ENCODE data around the gene PTPRD. TPM values are rescaled to one million over a fixed set of nuclear protein-coding genes. Genes with fewer than 3 reads are reported as not detected.
A peak's percentile ranks its signal among the peaks of the same experiment; 100 is the strongest.

Gene PTPRD
- total RNA-seq, 1 donor: 11.5 TPM

- DNase-seq (ENCODE audit: low read depth): no peak
- no peak for TF ChIP-seq CTCF (IDR thresholded peaks at IDR 0.05; ENCODE audit: insufficient read depth, low read length)
- H3K4me3 ChIP-seq (ENCODE audit: low read depth, low read length): no peak overlapping the region
These were observed 1961.0 kb downstream of the PTPRD start for GRCh38 chr9:8651846-8652215.

DNA sequence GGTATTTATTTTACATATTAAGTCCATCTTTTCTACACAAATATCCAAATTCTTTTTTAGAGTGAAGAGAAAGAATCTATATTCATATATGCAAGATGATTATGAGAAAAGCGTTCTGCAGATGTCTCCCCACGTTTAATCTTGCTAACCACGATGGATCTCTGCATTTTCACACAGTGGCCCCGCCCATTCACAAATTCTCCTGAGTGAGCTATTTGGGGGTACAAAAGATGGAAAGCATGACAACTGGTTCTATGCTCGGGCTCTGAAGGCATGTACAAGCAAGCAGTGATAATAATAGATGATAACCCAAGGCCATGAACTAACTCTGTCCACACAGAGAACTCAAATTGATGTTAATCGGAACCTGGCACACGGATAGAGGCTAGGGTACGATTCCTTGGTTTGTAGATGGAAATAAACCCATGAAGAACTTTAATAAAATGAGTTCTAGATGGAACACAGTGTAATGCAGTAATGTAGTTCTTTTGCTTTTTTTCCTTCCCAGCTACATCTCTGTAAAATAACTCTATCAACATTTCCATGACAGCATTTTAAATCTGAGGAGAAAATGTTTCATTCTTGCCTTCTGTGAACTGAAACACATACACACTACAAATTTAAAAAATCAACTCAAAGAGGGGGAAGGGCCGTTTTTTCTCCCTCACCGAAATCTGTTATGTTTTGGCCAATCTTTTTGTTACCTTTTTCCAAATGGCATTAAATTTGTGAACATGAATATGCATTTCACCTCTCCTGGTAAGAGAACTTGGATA is 1961.5 kb downstream of the PTPRD start:
- H3K4me3 ChIP-seq (ENCODE audit: low read depth, low read length): no peak overlapping the region
- no peak for TF ChIP-seq CTCF (IDR thresholded peaks at IDR 0.05; ENCODE audit: insufficient read depth, low read length)
- no peak for DNase-seq (ENCODE audit: low read depth)

- TF ChIP-seq CTCF (IDR thresholded peaks at IDR 0.05; ENCODE audit: insufficient read depth, low read length): no peak
- no peak overlapping the region for H3K4me3 ChIP-seq (ENCODE audit: low read depth, low read length)
- no peak for DNase-seq (ENCODE audit: low read depth)
These were observed 1963.0 kb downstream of the PTPRD start for GRCh38 chr9:8649807-8650206.

- no peak overlapping the region for H3K4me3 ChIP-seq (ENCODE audit: low read depth, low read length)
- no peak for DNase-seq (ENCODE audit: low read depth)
- TF ChIP-seq CTCF (IDR thresholded peaks at IDR 0.05; ENCODE audit: insufficient read depth, low read length): no peak
These were observed 1963.6 kb downstream of the PTPRD start for GRCh38 chr9:8649160-8649559.

DNA sequence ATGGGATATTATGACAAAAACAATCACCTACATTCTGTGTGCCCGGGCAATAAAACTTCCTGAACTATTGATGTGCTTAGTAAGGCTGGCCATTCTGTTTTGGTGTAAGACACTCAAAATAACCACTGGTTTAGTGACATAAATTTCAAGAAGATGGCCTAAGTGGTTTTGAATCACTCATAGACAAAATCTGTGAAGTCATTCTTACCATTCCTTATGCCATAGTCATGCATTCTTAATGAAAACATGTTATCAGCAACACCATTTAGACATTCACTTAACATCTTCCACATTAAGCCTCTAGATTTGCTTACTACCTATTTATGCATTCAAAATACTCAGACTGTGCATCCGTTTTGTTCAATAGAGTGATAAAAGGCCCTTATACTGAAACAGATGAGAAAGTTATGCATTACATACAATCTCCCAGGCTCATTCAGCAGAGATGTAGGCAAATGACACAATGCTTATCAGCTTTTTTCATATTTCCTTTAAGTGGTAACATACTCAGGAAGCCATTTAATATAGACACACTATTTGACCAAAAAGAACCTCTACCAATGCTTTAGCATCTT is 1964.4 kb downstream of the PTPRD start:
- H3K4me3 ChIP-seq (ENCODE audit: low read depth, low read length): no peak overlapping the region
- TF ChIP-seq CTCF (IDR thresholded peaks at IDR 0.05; ENCODE audit: insufficient read depth, low read length): no peak
- peak; percentile 41 for DNase-seq (ENCODE audit: low read depth)

DNA sequence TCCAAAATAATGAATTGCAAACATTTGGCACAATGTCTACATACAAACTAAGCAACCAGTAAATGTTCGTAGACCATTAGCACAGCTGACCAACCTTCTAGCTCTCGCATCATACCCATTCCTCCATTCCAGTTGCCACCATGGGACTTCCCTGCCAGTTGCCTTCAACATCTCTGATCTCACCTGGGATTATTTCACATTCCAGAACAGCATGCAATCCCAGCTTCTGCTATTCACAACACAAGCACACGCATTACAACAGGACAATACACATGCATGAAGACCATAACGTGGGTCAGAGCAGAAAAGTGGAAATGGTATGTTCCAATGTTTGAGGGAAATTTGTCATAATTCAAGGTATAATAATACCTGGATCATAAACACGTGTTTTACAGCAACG is 1965.0 kb downstream of the PTPRD start:
- H3K4me3 ChIP-seq (ENCODE audit: low read depth, low read length): no peak overlapping the region
- TF ChIP-seq CTCF (IDR thresholded peaks at IDR 0.05; ENCODE audit: insufficient read depth, low read length): no peak
- no peak for DNase-seq (ENCODE audit: low read depth)
